SK-N-SH (cell line): ENCODE measurements around the gene RPL29.

Experiments used
- CHD2 ChIP-seq: fragments of 150-350 bp; IDR thresholded peaks from 2 replicates; pipeline ENCODE4 v1.6.1; 2018; ENCODE audit warnings: low read length; ENCODE audit not compliant: partially characterized antibody
- CTCF ChIP-seq: fragments of 200-600 bp; sonication (generic); IDR thresholded peaks from 2 replicates; pipeline ENCODE4 v1.6.1; 2017; ENCODE audit warnings: antibody characterized with exemption, mild to moderate bottlenecking, moderate library complexity
- EP300 ChIP-seq, 2 experiments: IDR thresholded peaks; 2 replicates each; pipeline versions ENCODE4 v1.4.0 to v1.6.1; 2012; ENCODE audit warnings: borderline replicate concordance in 1 of 2, low read depth in 1 of 2, low read length in 1 of 2
- EZH2phosphoT487 ChIP-seq: fragments of 200-600 bp; sonication (generic); IDR thresholded peaks from 2 replicates; pipeline ENCODE4 v1.6.1; 2017; ENCODE audit warnings: low read depth, mixed run types, mild to moderate bottlenecking, antibody characterized with exemption, moderate library complexity, borderline replicate concordance
- GABPA ChIP-seq: IDR thresholded peaks from 2 replicates; pipeline ENCODE4 v1.4.0; 2012; ENCODE audit warnings: low read depth, mild to moderate bottlenecking
- JUND ChIP-seq: IDR thresholded peaks from 2 replicates; pipeline ENCODE4 v1.4.0; 2012
- POLR2AphosphoS5 ChIP-seq: IDR thresholded peaks from 2 replicates; pipeline ENCODE4 v1.6.1; 2012; ENCODE audit warnings: low read depth, low read length
- RFX5 ChIP-seq: IDR thresholded peaks from 2 replicates; pipeline ENCODE4 v1.6.1; 2012; ENCODE audit warnings: mild to moderate bottlenecking, improper control_type of control experiment, low read length
- SIN3A ChIP-seq: IDR thresholded peaks from 2 replicates; pipeline ENCODE4 v1.6.1; 2012; ENCODE audit warnings: low read depth, mild to moderate bottlenecking, low read length, moderate library complexity, borderline replicate concordance
- USF1 ChIP-seq: IDR thresholded peaks from 2 replicates; pipeline ENCODE4 v1.4.0; 2012; ENCODE audit warnings: low read depth, borderline replicate concordance
- USF2 ChIP-seq: fragments of 150-350 bp; IDR thresholded peaks from 2 replicates; pipeline ENCODE4 v1.6.1; 2017; ENCODE audit warnings: antibody characterized with exemption, low read length, low read depth, borderline replicate concordance

- TF ChIP-seq EP300 (IDR thresholded peaks at IDR 0.05; ENCODE audit: borderline replicate concordance in 1 of 2, low read depth in 1 of 2, low read length in 1 of 2) = peak in 1 of 2 experiments; percentile 57; a peak in 2 of 4 replicates
- TF ChIP-seq USF2 = no peak
- TF ChIP-seq CTCF = no peak
- TF ChIP-seq JUND = no peak
- no peak for TF ChIP-seq POLR2AphosphoS5
- TF ChIP-seq EZH2phosphoT487 = no peak
- TF ChIP-seq USF1 = no peak
- TF ChIP-seq RFX5 = no peak
- TF ChIP-seq CHD2 = no peak
- no peak for TF ChIP-seq GABPA
- TF ChIP-seq SIN3A = no peak
Observed at GRCh38 chr3:52032702-52033408, 37.2 kb upstream of the RPL29 start.
